ENCODE results near the gene RAB6B.

GRCh38 chr3:133943639-133944141 lies 48.0 kb upstream of the RAB6B start:
- TF ChIP-seq NFE2L2 (IDR thresholded peaks at IDR 0.05; ENCODE audit: low read depth, low read length): no peak
- no peak for TF ChIP-seq CTCF (conservative IDR thresholded peaks at IDR 0.05; ENCODE audit: low read depth, low read length)
- no peak for TF ChIP-seq RFX5 (IDR thresholded peaks at IDR 0.05; ENCODE audit: low read depth, low read length)
- no peak for TF ChIP-seq POLR2A (IDR thresholded peaks at IDR 0.05; ENCODE audit: low read depth, low read length)
- peak; percentile 55; the same call in 1 of the 2 replicates for TF ChIP-seq FOS (IDR thresholded peaks at IDR 0.05; ENCODE audit: low read depth, low read length)
- no peak for TF ChIP-seq CEBPB (IDR thresholded peaks at IDR 0.05; ENCODE audit: low read depth, low read length)
- no peak for TF ChIP-seq SMC3 (IDR thresholded peaks at IDR 0.05; ENCODE audit: low read depth, low read length)
